Panc1 (cell line): ENCODE data around the gene CREBBP.

Source experiments
- POLR2AphosphoS5 ChIP-seq: IDR thresholded peaks from 2 replicates; pipeline ENCODE4 v1.6.1; 2012; ENCODE audit warnings: mild to moderate bottlenecking, low read depth, low read length, moderate library complexity
- SIN3A ChIP-seq: IDR thresholded peaks from 2 replicates; pipeline ENCODE4 v1.6.1; 2012; ENCODE audit warnings: low read depth, mild to moderate bottlenecking, low read length, moderate library complexity, borderline replicate concordance; ENCODE audit not compliant: insufficient read depth
- TF ChIP-seq, protein P1 (sequence below): fragments of 450-650 bp; IDR thresholded peaks from 2 replicates; pipeline ENCODE4 v1.5.1; 2017; ENCODE audit warnings: mild to moderate bottlenecking
- TF ChIP-seq, protein P2 (sequence below), 2 experiments: IDR thresholded peaks; 2 replicates each; pipeline ENCODE4 v1.6.1; 2011 to 2012; ENCODE audit warnings: low read depth in 2 of 2, control low read depth in 1 of 2, low read length in 1 of 2, mild to moderate bottlenecking in 1 of 2, moderate library complexity in 1 of 2; ENCODE audit not compliant: insufficient read depth in 1 of 2

DNA sequence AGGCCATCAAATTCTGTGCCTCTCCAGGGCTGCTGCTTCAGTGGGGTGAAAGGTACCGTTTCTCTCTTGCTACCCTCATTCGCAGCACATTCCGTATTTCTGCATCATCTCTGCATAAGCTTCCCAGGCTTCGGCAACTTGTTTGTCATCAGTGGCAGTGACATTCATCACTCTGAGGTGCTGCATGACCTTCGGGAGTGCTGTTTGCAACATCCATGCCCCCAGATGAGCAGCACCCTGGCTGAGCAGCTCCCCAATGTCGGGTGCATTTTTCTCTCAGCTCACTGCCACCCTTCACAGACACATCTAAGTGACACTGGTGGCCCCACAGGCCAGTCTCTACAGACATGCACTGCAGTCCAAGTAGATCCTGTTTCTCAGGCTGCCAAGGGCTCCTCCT is 3.8 kb downstream of the CREBBP start:
- TF ChIP-seq, protein P1, sequence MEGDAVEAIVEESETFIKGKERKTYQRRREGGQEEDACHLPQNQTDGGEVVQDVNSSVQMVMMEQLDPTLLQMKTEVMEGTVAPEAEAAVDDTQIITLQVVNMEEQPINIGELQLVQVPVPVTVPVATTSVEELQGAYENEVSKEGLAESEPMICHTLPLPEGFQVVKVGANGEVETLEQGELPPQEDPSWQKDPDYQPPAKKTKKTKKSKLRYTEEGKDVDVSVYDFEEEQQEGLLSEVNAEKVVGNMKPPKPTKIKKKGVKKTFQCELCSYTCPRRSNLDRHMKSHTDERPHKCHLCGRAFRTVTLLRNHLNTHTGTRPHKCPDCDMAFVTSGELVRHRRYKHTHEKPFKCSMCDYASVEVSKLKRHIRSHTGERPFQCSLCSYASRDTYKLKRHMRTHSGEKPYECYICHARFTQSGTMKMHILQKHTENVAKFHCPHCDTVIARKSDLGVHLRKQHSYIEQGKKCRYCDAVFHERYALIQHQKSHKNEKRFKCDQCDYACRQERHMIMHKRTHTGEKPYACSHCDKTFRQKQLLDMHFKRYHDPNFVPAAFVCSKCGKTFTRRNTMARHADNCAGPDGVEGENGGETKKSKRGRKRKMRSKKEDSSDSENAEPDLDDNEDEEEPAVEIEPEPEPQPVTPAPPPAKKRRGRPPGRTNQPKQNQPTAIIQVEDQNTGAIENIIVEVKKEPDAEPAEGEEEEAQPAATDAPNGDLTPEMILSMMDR: no peak
- TF ChIP-seq SIN3A: no peak
- no peak for TF ChIP-seq POLR2AphosphoS5
- TF ChIP-seq, protein P2, sequence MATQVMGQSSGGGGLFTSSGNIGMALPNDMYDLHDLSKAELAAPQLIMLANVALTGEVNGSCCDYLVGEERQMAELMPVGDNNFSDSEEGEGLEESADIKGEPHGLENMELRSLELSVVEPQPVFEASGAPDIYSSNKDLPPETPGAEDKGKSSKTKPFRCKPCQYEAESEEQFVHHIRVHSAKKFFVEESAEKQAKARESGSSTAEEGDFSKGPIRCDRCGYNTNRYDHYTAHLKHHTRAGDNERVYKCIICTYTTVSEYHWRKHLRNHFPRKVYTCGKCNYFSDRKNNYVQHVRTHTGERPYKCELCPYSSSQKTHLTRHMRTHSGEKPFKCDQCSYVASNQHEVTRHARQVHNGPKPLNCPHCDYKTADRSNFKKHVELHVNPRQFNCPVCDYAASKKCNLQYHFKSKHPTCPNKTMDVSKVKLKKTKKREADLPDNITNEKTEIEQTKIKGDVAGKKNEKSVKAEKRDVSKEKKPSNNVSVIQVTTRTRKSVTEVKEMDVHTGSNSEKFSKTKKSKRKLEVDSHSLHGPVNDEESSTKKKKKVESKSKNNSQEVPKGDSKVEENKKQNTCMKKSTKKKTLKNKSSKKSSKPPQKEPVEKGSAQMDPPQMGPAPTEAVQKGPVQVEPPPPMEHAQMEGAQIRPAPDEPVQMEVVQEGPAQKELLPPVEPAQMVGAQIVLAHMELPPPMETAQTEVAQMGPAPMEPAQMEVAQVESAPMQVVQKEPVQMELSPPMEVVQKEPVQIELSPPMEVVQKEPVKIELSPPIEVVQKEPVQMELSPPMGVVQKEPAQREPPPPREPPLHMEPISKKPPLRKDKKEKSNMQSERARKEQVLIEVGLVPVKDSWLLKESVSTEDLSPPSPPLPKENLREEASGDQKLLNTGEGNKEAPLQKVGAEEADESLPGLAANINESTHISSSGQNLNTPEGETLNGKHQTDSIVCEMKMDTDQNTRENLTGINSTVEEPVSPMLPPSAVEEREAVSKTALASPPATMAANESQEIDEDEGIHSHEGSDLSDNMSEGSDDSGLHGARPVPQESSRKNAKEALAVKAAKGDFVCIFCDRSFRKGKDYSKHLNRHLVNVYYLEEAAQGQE (IDR thresholded peaks at IDR 0.05; ENCODE audit: insufficient read depth in 1 of 2, low read depth in 2 of 2, low read length in 1 of 2): no peak
